ENCODE data around the gene SEC23B.
"Not testable (repeated sequence)": the region's sequence is repeated elsewhere in the genome, so short reads cannot be mapped to it uniquely, and the experiment has no call there.

The SEC23B gene

GRCh38 chr20:18506744-18507143 lies 996 bp upstream of the SEC23B start:
- peak overlapping the region; percentile 97 for H3K4me3 ChIP-seq (ENCODE audit: low read depth, low read length)

GRCh38 chr20:18511571-18511970 lies 3.8 kb downstream of the SEC23B start:
- no peak for TF ChIP-seq CTCF (IDR thresholded peaks at IDR 0.05; ENCODE audit: insufficient read depth, low read depth, low read length, missing control alignments)
- no peak for DNase-seq (ENCODE audit: low read depth)
- H3K4me3 ChIP-seq (ENCODE audit: low read depth, low read length) = no peak overlapping the region

More at GRCh38 chr20:18506744-18507143, 996 bp upstream of the SEC23B start:
- peak; percentile 7 for DNase-seq (ENCODE audit: low read depth)
- no peak for TF ChIP-seq CTCF (IDR thresholded peaks at IDR 0.05; ENCODE audit: insufficient read depth, low read depth, low read length, missing control alignments)

GRCh38 chr20:18513208-18513607 lies 5.5 kb downstream of the SEC23B start:
- no peak for DNase-seq (ENCODE audit: low read depth)
- TF ChIP-seq CTCF (IDR thresholded peaks at IDR 0.05; ENCODE audit: insufficient read depth, low read depth, low read length, missing control alignments) = no peak
- H3K4me3 ChIP-seq (ENCODE audit: low read depth, low read length) = no peak overlapping the region

- no peak overlapping the region for H3K4me3 ChIP-seq (ENCODE audit: low read depth, low read length)
- DNase-seq (ENCODE audit: low read depth) = no peak
- TF ChIP-seq CTCF (IDR thresholded peaks at IDR 0.05; ENCODE audit: insufficient read depth, low read depth, low read length, missing control alignments) = no peak
These were observed 6.4 kb downstream of the SEC23B start for GRCh38 chr20:18514127-18514526.

- no peak for TF ChIP-seq CTCF (IDR thresholded peaks at IDR 0.05; ENCODE audit: insufficient read depth, low read depth, low read length, missing control alignments)
- no peak overlapping the region for H3K4me3 ChIP-seq (ENCODE audit: low read depth, low read length)
- no peak for DNase-seq (ENCODE audit: low read depth)
These were observed 8.2 kb downstream of the SEC23B start for GRCh38 chr20:18515973-18516372.

- H3K4me3 ChIP-seq (ENCODE audit: low read depth, low read length); DNase-seq (ENCODE audit: low read depth): not testable (repeated sequence)
These were observed 14.3 kb downstream of the SEC23B start for GRCh38 chr20:18522066-18522465.

GRCh38 chr20:18523066-18523465 lies 15.3 kb downstream of the SEC23B start:
- DNase-seq (ENCODE audit: low read depth) = no peak
- no peak for TF ChIP-seq CTCF (IDR thresholded peaks at IDR 0.05; ENCODE audit: insufficient read depth, low read depth, low read length, missing control alignments)
- H3K4me3 ChIP-seq (ENCODE audit: low read depth, low read length) = no peak overlapping the region
